IMR-90 (cell line): ENCODE data around the gene NOXA1. TPM values are rescaled to one million over a fixed set of nuclear protein-coding genes. Genes with fewer than 3 reads are reported as not detected.
"Not testable (repeated sequence)": the region's sequence is repeated elsewhere in the genome, so short reads cannot be mapped to it uniquely, and the experiment has no call there.

Source experiments
- ATAC-seq: fragments of 200-7000 bp; cut with Tn5 transposase; 2 replicates; pipeline ENCODE4 v1.9.1; 2020; ENCODE audit warnings: low read depth, mild to moderate bottlenecking, moderate library complexity
- BruUV-seq: library from RNA; stranded (reverse); fragments of 400-500 nt; replicated peaks from 2 replicates; lab custom pipeline; 2021; lab: Mats Ljungman, UMichigan
- CTCF ChIA-PET: fragments of 300-600 bp; formaldehyde crosslinking; extraction: SDS; loops from one replicate; lab custom pipeline; 2021; ENCODE audit warnings: antibody characterized with exemption; lab: Yijun Ruan, JAX
- POLR2A ChIA-PET: fragments of 300-600 bp; sonication (Branson Sonifier 250); formaldehyde crosslinking; loops from one replicate; lab custom pipeline; 2022; ENCODE audit warnings: antibody characterized with exemption; ENCODE audit not compliant: unreplicated experiment; lab: Charles Lee
- DNase-seq: peaks from one replicate; pipeline ENCODE4 v3.0.0; 2013
- H2AFZ ChIP-seq: replicated peaks from 2 replicates; pipeline ENCODE3; 2013; ENCODE audit warnings: low read length, mild to moderate bottlenecking; ENCODE audit not compliant: poor library complexity
- H2AK5ac ChIP-seq: 2 replicates; pipeline ENCODE4 v1.6.1; 2013; ENCODE audit warnings: low read depth, low read length, inconsistent platforms
- H2AK9ac ChIP-seq: replicated peaks from 2 replicates; pipeline ENCODE3; 2013; ENCODE audit warnings: mild to moderate bottlenecking, low read depth, low read length, moderate library complexity; ENCODE audit not compliant: poor library complexity
- H2BK120ac ChIP-seq: 2 replicates; pipeline ENCODE4 v1.6.1; 2013; ENCODE audit warnings: low read depth, low read length, inconsistent platforms
- H2BK15ac ChIP-seq: 3 replicates; pipeline ENCODE4 v1.6.1; 2013; ENCODE audit warnings: low read depth, low read length, inconsistent platforms
- H2BK20ac ChIP-seq: 2 replicates; pipeline ENCODE4 v1.6.1; 2013; ENCODE audit warnings: low read depth, mild to moderate bottlenecking, inconsistent platforms, low read length, moderate library complexity
- H2BK5ac ChIP-seq: 2 replicates; pipeline ENCODE4 v1.6.1; 2013; ENCODE audit warnings: mild to moderate bottlenecking, low read depth, low read length, inconsistent platforms; ENCODE audit not compliant: poor library complexity, severe bottlenecking
- H3K14ac ChIP-seq: replicated peaks from 2 replicates; pipeline ENCODE4 v1.6.1; 2013; ENCODE audit warnings: low read depth, low read length, inconsistent platforms
- H3K18ac ChIP-seq: 2 replicates; pipeline ENCODE4 v1.6.1; 2013; ENCODE audit warnings: low read depth, low read length, control low read depth
- H3K23ac ChIP-seq: 2 replicates; pipeline ENCODE4 v1.6.1; 2013; ENCODE audit warnings: low read depth, low read length, inconsistent platforms
- H3K27ac ChIP-seq: 2 replicates; pipeline ENCODE4 v1.5.1; 2013; ENCODE audit warnings: mild to moderate bottlenecking, control low read depth, low read length; ENCODE audit not compliant: insufficient read depth
- H3K27me3 ChIP-seq: 2 replicates; pipeline ENCODE4 v1.6.1; 2013; ENCODE audit warnings: low read length; ENCODE audit not compliant: control insufficient read depth, insufficient read depth
- H3K36me3 ChIP-seq: 2 replicates; pipeline ENCODE4 v1.6.1; 2013; ENCODE audit warnings: low read length, mixed read lengths; ENCODE audit not compliant: control insufficient read depth, insufficient read depth
- H3K4ac ChIP-seq: 2 replicates; pipeline ENCODE4 v1.6.1; 2013; ENCODE audit warnings: low read depth, low read length, inconsistent platforms
- H3K4me1 ChIP-seq: 2 replicates; pipeline ENCODE4 v1.6.1; 2013; ENCODE audit warnings: low read length, mixed read lengths; ENCODE audit not compliant: control insufficient read depth, insufficient read depth
- H3K4me2 ChIP-seq: 2 replicates; pipeline ENCODE4 v1.6.1; 2013; ENCODE audit warnings: low read depth, mild to moderate bottlenecking, control low read depth, low read length, moderate library complexity
- H3K4me3 ChIP-seq: 2 replicates; pipeline ENCODE4 v1.5.1; 2013; ENCODE audit warnings: low read depth, mild to moderate bottlenecking, control low read depth, low read length, moderate library complexity; ENCODE audit not compliant: insufficient read depth
- H3K56ac ChIP-seq: 2 replicates; pipeline ENCODE4 v1.6.1; 2013; ENCODE audit warnings: low read length, inconsistent platforms; ENCODE audit not compliant: insufficient read depth; ENCODE audit errors: extremely low read depth
- H3K79me1 ChIP-seq, 2 experiments: 2 replicates each; pipeline ENCODE4 v1.6.1; 2013; ENCODE audit warnings: low read length in 2 of 2, inconsistent platforms in 1 of 2, low read depth in 1 of 2
- H3K9ac ChIP-seq: 2 replicates; pipeline ENCODE4 v1.6.1; 2013; ENCODE audit warnings: low read depth, low read length, control low read depth
- H3K9me1 ChIP-seq: 2 replicates; pipeline ENCODE4 v1.6.1; 2013; ENCODE audit warnings: low read length, inconsistent platforms; ENCODE audit not compliant: insufficient read depth
- H3K9me3 ChIP-seq: 2 replicates; pipeline ENCODE4 v1.6.1; 2013; ENCODE audit warnings: low read length; ENCODE audit not compliant: control insufficient read depth, insufficient read depth
- H4K20me1 ChIP-seq: 2 replicates; pipeline ENCODE4 v1.6.1; 2013; ENCODE audit warnings: low read length, inconsistent platforms; ENCODE audit not compliant: insufficient read depth
- H4K5ac ChIP-seq: 2 replicates; pipeline ENCODE4 v1.6.1; 2013; ENCODE audit warnings: mild to moderate bottlenecking, low read depth, low read length, control low read depth
- H4K8ac ChIP-seq, 2 experiments: 2 replicates each; pipeline ENCODE4 v1.6.1; 2013; ENCODE audit warnings: low read depth in 2 of 2, low read length in 2 of 2, control low read depth in 1 of 2, inconsistent platforms in 1 of 2
- H4K91ac ChIP-seq: 2 replicates; pipeline ENCODE4 v1.6.1; 2013; ENCODE audit warnings: low read depth, low read length, inconsistent platforms; ENCODE audit not compliant: insufficient read depth
- WGBS, 2 experiments: methylation state at CpG; one replicate each; pipeline versions ENCODE4 v1.1.5 to v1.1.7; 2013; ENCODE audit warnings: missing lambda C conversion rate in 2 of 2; ENCODE audit not compliant: insufficient read length in 1 of 2; ENCODE audit errors: extremely low coverage in 2 of 2; 5-methylcytosine and 5-hydroxymethylcytosine counted together
- dilution Hi-C: fragments of 300-500 bp; cut with HindIII; formaldehyde crosslinking; loops from one replicate; pipeline ENCODE4 v1.14.3; 2018; ENCODE audit warnings: low sequenced_read_pairs; ENCODE audit not compliant: unreplicated experiment
- in situ Hi-C: fragments of 300-500 bp; cut with MboI; formaldehyde crosslinking; loops from 3 replicates; pipeline ENCODE4 v1.14.3; 2019; ENCODE audit warnings: low sequenced_read_pairs, inconsistent platforms, mixed read lengths
- intact Hi-C: fragments of 100-400 bp; cut with micrococcal nuclease; formaldehyde crosslinking; loops from 2 replicates; pipeline ENCODE4 v1.10.0; 2022
- polyA plus RNA-seq, 3 experiments: library from polyadenylated mRNA; depleted of rRNA; stranded (reverse); fragments of >200 nt; gene quantifications; 2 replicates each; pipeline ENCODE4 v1.2.3, GENCODE V29; 2012; ENCODE audit warnings: low replicate concordance in 1 of 3
- total RNA-seq: library from RNA; depleted of rRNA; stranded (reverse); fragments of >200 nt; gene quantifications from 2 replicates; pipeline ENCODE4 v1.2.3, GENCODE V29; 2012

NOXA1 gene
- total and polyA plus RNA-seq, 2 of the 4 experiments (the other 2 are of a cell fraction) = 0.17 TPM; not detected in 1

GRCh38 chr9:137386507-137387113, 36.6 kb upstream of the NOXA1 start:
- POLR2A ChIA-PET, H3K14ac ChIP-seq, H3K27ac ChIP-seq, CTCF ChIA-PET, H2BK120ac ChIP-seq, H3K27me3 ChIP-seq, H2BK20ac ChIP-seq, H3K23ac ChIP-seq, H3K9ac ChIP-seq, H3K4ac ChIP-seq, dilution Hi-C loops, H3K4me3 ChIP-seq, ATAC-seq, H2BK5ac ChIP-seq, H4K8ac ChIP-seq, H2AK9ac ChIP-seq, H4K20me1 ChIP-seq, DNase-seq, H3K9me1 ChIP-seq, H2AFZ ChIP-seq, H4K91ac ChIP-seq, H4K5ac ChIP-seq, H3K9me3 ChIP-seq, in situ Hi-C loops, intact Hi-C loops, H2AK5ac ChIP-seq, BruUV-seq, H3K4me2 ChIP-seq, H3K56ac ChIP-seq, H3K79me1 ChIP-seq, H2BK15ac ChIP-seq, H3K18ac ChIP-seq, H3K36me3 ChIP-seq: not testable (repeated sequence)
- WGBS, 2 experiments = 77% methylated on average over 10 of the region's 12 CpGs; no CpG with 5 or more reads in 1 of the 2 experiments
- H3K4me1 ChIP-seq = peaks cover 10% of the 10 kb centered on the region; the same call in 1 of the 2 replicates
